ENCODE data around the gene TMEM212.
"Not testable (repeated sequence)": the region's sequence is repeated elsewhere in the genome, so short reads cannot be mapped to it uniquely, and the experiment has no call there.

Gene TMEM212

GRCh38 chr3:171807129-171807675, 35.9 kb upstream of the TMEM212 start:
- in situ Hi-C loops (cut with HindIII; ENCODE audit: low pct_unique_long_range_greater_than_20kb, low sequenced_read_pairs), result no loop called here
- DNase-seq (ENCODE audit: low read depth in 1 of 2, low spot score in 1 of 2), result no peak
- TF ChIP-seq JUND (IDR thresholded peaks at IDR 0.05; ENCODE audit: low read depth), result no peak

GRCh38 chr3:171807806-171808205, 35.3 kb upstream of the TMEM212 start:
- in situ Hi-C loops (cut with HindIII; ENCODE audit: low pct_unique_long_range_greater_than_20kb, low sequenced_read_pairs), result no loop called here
- TF ChIP-seq JUND (IDR thresholded peaks at IDR 0.05; ENCODE audit: low read depth), result no peak
- no peak for DNase-seq (ENCODE audit: low read depth in 1 of 2, low spot score in 1 of 2)

GRCh38 chr3:171809611-171809860, 33.6 kb upstream of the TMEM212 start:
- in situ Hi-C loops (cut with HindIII; ENCODE audit: low pct_unique_long_range_greater_than_20kb, low sequenced_read_pairs), result no loop called here
- peak in 1 of 2 experiments; percentile 62 for DNase-seq (ENCODE audit: low read depth in 1 of 2, low spot score in 1 of 2)
- TF ChIP-seq JUND (IDR thresholded peaks at IDR 0.05; ENCODE audit: low read depth), result no peak

GRCh38 chr3:171809861-171810628, 33.1 kb upstream of the TMEM212 start, which contains the start of gene PLD1:
Gene PLD1, minus strand, starts transcription at chr3:171810483. Its CDS starts 72,432 bp downstream, at chr3:171738051.
- DNase-seq (ENCODE audit: low read depth in 1 of 2, low spot score in 1 of 2), result peak; percentile 95 to 98
- in situ Hi-C loops (cut with HindIII; ENCODE audit: low pct_unique_long_range_greater_than_20kb, low sequenced_read_pairs), result no loop called here
- no peak for TF ChIP-seq JUND (IDR thresholded peaks at IDR 0.05; ENCODE audit: low read depth)

- no peak for TF ChIP-seq JUND (IDR thresholded peaks at IDR 0.05; ENCODE audit: low read depth)
- no peak for DNase-seq (ENCODE audit: low read depth in 1 of 2, low spot score in 1 of 2)
- in situ Hi-C loops (cut with HindIII; ENCODE audit: low pct_unique_long_range_greater_than_20kb, low sequenced_read_pairs), result no loop called here
These were observed 32.4 kb upstream of the TMEM212 start for GRCh38 chr3:171810629-171811294.

GRCh38 chr3:171811295-171811912, 31.7 kb upstream of the TMEM212 start:
- in situ Hi-C loops (cut with HindIII; ENCODE audit: low pct_unique_long_range_greater_than_20kb, low sequenced_read_pairs), result no loop called here
- peak; percentile 52 to 68 for DNase-seq (ENCODE audit: low read depth in 1 of 2, low spot score in 1 of 2)
- TF ChIP-seq JUND (IDR thresholded peaks at IDR 0.05; ENCODE audit: low read depth), result no peak

- TF ChIP-seq JUND (IDR thresholded peaks at IDR 0.05; ENCODE audit: low read depth), result no peak
- no peak for DNase-seq (ENCODE audit: low read depth in 1 of 2, low spot score in 1 of 2)
- in situ Hi-C loops (cut with HindIII; ENCODE audit: low pct_unique_long_range_greater_than_20kb, low sequenced_read_pairs), result no loop called here
These were observed 31.2 kb upstream of the TMEM212 start for GRCh38 chr3:171811913-171812335.

- no peak for DNase-seq (ENCODE audit: low read depth in 1 of 2, low spot score in 1 of 2)
- in situ Hi-C loops (cut with HindIII; ENCODE audit: low pct_unique_long_range_greater_than_20kb, low sequenced_read_pairs), result no loop called here
- TF ChIP-seq JUND (IDR thresholded peaks at IDR 0.05; ENCODE audit: low read depth), result no peak
These were observed 30.3 kb upstream of the TMEM212 start for GRCh38 chr3:171812811-171813210.

- DNase-seq (ENCODE audit: low read depth in 1 of 2, low spot score in 1 of 2), result no peak
- in situ Hi-C loops (cut with HindIII; ENCODE audit: low pct_unique_long_range_greater_than_20kb, low sequenced_read_pairs), result no loop called here
- no peak for TF ChIP-seq JUND (IDR thresholded peaks at IDR 0.05; ENCODE audit: low read depth)
These were observed 29.8 kb upstream of the TMEM212 start for GRCh38 chr3:171813278-171813896.

GRCh38 chr3:171813897-171814460, 29.2 kb upstream of the TMEM212 start:
- in situ Hi-C loops (cut with HindIII; ENCODE audit: low pct_unique_long_range_greater_than_20kb, low sequenced_read_pairs), result no loop called here
- DNase-seq (ENCODE audit: low read depth in 1 of 2, low spot score in 1 of 2), result no peak
- no peak for TF ChIP-seq JUND (IDR thresholded peaks at IDR 0.05; ENCODE audit: low read depth)

- DNase-seq (ENCODE audit: low read depth in 1 of 2, low spot score in 1 of 2); in situ Hi-C loops (cut with HindIII; ENCODE audit: low pct_unique_long_range_greater_than_20kb, low sequenced_read_pairs): not testable (repeated sequence)
These were observed 28.5 kb upstream of the TMEM212 start for GRCh38 chr3:171814662-171815061.

- DNase-seq (ENCODE audit: low read depth in 1 of 2, low spot score in 1 of 2), result no peak
- TF ChIP-seq JUND (IDR thresholded peaks at IDR 0.05; ENCODE audit: low read depth), result no peak
- in situ Hi-C loops (cut with HindIII; ENCODE audit: low pct_unique_long_range_greater_than_20kb, low sequenced_read_pairs), result no loop called here
These were observed 27.1 kb upstream of the TMEM212 start for GRCh38 chr3:171815973-171816595.

Data from T47D (cell line).